ENCODE measurements around the gene BLCAP.
"Not testable (repeated sequence)": the region's sequence is repeated elsewhere in the genome, so short reads cannot be mapped to it uniquely, and the experiment has no call there.

Gene BLCAP, protein sequence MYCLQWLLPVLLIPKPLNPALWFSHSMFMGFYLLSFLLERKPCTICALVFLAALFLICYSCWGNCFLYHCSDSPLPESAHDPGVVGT

DNA sequence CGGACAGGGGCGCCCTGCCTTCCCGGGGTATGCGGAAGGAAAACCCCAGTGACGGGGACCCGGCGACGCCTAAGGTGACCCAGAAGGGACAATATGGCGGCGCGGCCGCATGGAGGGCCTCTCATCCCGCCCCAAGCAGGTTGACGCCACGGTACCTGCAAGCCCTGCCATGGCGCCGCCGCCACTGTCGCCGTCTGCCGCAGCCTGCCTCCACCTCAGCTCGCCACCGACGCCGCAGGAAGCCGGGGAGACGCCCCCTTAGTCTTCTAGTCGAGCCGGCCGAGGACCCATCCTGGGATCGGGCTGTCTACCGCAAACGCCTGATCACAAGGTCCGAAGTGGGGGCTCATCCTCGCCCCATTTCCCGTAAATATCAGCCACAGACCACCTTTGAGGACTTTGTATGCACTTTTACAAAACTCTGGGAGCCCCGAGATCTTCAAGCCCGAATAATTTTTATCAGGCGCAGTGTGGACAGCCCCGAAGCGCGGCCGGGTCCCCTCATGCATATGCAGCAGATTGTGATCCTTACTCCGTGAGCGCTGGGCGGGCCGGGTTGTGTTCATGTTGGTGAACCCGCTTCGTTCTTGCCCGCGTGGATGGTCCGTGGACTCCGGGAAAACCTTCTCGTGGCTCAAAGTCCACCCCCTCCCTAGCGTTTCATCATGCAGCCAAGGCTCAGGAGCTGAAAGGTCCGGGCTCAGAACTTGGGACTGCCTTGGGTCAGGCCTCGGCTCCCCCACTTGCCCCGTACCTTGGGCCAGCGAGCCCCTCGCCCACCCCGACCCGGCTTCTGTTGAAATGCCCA, at the start of gene BLCAP:
Gene BLCAP, minus strand, starts transcription at position 239 of the 808 bp plus-strand sequence. CDS start 8,702 bp downstream, outside the sequence.
- peak; percentile 80 to 85 for DNase-seq (ENCODE audit: extremely low read depth in 1 of 2, low read depth in 1 of 2)

DNA sequence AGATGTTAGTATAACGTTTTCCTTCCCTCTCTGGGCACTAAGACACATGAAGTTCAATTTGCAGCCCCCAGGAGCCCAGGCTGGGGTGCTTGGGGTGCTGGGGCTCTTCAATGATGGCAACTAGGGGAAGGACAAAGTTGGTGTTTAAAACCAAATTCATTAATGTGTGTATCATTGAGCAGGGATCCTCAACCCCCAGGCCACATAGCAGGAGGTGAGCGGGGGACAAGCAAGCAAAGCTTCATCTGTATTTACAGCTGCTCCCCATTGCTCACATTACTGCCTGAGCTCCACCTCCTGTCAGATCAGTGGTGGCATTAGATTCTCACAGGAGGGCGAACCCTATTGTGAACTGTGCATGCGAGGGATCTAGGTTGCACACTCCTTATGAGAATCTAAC, 49.8 kb upstream of the BLCAP start:
- not testable (repeated sequence) for DNase-seq (ENCODE audit: extremely low read depth in 1 of 2, low read depth in 1 of 2)

DNA sequence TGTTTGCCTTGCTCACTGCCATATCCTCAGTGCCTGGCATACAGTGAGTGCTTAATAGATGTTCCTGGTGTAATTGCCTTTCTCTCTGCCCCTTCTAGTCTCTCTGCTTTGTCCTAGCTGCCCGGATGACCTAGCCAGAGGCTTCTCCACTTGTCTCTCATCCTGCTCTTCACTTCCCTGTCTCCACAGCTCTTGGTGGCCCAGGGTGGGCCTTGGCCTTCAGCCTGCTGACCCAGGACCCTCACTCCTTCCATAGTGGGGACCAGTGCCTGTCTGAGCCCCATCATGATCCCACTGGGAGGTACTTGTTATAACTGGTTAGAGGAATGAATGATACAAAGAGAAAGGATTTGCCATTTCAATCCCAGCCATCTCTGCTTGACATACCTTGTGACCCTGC, 49.2 kb upstream of the BLCAP start:
- DNase-seq (ENCODE audit: extremely low read depth in 1 of 2, low read depth in 1 of 2): no peak

DNA sequence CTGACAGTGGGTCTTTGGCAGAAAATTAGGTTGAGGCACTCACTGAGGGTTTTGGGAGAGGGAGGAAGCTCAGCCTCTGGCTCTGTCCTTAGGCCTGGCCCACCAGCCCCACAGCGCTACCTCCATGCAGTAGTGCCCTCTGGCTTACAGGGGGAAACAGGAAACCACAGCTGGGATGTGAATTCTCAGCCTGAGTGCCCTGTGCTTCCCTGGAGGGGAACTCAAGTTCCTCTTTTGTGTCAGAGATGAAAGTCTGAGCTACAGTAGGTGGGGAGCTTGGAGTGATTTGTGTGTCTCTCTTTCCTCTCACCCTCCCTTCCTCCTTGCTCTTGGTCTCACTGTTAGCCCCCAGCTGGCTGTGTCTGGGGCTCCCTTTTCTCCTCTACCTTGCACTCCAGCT, 48.2 kb upstream of the BLCAP start:
- DNase-seq (ENCODE audit: extremely low read depth in 1 of 2, low read depth in 1 of 2): no peak

DNA sequence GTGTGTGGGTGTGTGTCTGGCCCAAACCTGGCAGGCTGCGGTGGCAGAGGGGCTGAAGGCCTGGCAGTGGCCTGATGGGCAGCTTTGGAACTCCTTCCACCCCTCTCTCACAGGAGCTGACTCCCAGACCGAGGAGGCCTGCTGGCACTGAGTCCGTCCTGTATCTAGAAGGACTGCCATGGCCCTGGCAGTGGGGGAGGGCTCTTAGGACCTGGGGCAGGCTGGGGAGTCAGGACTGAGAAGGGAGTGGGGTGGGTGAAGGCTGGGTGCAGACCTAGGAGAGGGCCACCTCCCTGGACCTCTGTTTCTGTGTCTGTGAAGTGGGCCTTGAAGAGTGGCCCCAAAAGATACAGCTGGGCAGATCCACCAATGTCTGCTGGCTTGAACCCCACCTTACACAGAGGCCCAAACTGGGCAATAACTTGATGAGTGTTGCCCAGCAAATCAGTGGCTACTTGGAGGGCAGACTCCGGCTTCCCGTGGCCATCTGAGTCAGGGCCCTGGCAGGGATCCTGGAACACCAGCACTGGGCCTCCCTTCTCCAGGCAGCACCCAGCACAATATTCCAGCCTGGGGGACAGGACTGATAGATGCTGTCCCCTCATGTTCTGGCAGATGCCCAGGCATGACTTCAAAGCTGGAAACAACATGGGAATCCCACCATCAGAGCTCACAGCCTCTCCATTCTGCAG, 46.7 kb upstream of the BLCAP start:
- no peak for DNase-seq (ENCODE audit: extremely low read depth in 1 of 2, low read depth in 1 of 2)

DNA sequence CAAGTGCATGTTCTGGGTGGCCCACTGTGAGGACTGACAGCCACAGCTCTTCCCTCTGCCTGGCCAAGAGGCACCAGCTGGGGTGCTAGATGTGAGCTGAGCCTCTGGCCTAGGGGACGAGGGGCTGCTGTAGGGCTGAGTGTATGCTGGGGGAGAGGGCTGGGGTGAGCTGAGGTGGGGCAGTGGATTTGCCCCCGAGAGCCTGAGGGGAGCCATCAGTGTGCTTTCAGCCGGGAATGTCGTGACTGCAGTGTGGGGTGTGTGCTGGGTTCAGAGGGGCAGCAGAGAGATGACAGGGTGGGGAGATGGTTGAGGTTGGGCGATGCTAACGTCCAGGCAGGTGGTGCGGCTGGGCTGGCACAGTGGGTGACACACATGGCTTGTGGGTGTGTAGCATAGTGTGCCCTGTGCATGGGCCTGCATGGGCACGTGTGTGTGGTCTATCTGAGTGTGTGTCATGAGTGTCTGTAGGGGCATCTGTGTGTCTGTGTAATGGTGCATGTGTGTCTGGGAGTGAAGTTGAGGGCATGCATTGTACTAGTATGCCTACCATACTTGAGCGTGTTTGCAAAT, 46.0 kb upstream of the BLCAP start:
- no peak for DNase-seq (ENCODE audit: extremely low read depth in 1 of 2, low read depth in 1 of 2)

DNA sequence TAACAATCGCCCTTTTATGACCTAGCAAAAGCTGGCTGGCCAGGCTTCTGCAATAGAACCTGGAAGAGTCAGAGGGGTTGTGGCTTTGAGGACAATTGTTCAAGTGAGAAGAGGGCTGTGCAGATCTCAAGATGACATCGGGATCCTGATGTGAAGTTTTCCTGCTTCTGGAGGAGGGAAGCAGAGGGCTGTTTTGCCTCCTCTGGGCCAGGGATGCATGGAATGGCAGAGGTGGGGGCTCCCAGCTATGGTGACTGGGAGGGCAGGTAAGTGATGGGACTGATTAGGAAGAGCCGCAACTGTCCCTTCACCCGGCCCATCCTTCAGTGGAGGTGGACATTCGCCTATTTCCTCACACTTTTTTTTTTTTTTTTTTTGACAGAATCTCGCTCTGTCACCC, 43.4 kb upstream of the BLCAP start:
- DNase-seq (ENCODE audit: extremely low read depth in 1 of 2, low read depth in 1 of 2): no peak

DNA sequence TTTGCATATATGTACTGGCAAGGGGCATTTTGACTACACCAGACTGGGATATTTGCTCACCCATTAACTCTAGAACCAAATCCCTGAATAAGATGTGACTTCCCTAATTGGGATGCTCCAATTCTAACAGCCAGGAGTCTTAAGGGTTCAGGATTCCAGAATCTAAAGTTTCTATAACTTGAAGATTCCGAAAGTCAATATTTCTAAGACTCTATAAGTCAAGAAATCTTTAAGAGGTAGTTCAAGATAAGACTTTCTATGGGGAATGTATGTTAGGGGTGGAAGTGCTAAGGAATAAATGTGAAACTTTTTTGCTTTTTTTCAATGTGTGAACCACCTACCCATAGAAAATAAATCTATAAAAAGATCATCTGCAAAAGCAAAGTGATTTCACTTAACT, 42.7 kb upstream of the BLCAP start:
- DNase-seq (ENCODE audit: extremely low read depth in 1 of 2, low read depth in 1 of 2): no peak

DNA sequence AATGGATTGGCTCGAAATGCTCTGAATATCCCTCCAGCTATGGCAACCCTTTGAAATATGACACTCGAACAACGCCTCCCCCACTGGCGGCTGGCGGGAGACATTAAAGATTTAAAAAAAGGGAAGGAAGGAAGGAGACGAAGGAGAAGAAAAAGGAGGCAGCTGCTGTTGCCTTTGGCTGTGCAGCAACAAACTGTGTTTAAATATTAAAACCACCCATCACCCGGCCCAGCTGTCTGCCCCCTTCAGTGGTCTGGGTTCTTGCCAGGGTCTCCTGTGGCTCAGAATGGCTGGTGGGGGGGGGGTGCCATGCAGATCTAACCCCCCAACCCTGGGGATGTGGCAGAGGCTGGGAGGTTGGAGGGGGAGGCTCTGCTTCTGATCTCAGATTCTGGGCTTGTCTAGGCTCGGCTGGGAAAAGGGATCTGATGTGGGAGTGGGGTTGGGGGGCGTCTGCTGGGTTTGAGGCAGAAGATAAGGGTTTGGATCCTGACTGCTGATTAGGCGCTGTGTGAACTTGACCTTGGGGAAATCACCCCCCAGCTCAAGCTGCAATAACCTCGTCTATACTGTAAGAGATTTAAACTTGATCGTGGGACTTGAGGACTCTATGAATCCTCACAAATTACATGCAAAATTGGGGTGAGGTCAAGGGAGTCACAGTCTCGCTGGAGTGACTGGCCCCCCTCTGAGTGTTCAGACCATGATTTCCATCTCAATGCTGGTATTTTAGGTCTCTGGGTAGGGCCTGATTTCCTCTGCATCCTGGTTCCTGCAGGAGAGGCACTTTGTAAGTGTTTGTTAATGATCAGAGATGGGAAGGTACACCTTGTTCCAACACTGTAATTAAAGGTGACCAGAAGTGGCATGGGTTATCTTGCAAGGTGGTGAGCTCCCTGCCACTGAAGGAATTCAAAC, 40.3 kb upstream of the BLCAP start:
- DNase-seq (ENCODE audit: extremely low read depth in 1 of 2, low read depth in 1 of 2): no peak

DNA sequence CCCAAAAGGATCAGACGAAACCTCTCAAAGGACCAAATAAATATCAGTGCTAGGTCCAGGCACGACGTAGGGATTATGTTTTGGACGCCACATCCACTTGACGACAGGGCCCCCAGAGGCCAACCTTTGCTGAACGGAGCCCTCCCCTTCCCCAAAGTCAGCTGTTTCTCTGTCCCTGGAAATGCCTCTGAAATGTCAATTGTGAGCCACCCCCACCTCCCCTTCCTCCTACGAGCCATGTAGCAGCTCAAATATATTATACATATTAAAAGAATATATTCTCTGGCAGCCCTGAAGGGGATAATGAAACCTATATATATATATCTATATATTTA, 39.6 kb upstream of the BLCAP start:
- no peak for DNase-seq (ENCODE audit: extremely low read depth in 1 of 2, low read depth in 1 of 2)

DNA sequence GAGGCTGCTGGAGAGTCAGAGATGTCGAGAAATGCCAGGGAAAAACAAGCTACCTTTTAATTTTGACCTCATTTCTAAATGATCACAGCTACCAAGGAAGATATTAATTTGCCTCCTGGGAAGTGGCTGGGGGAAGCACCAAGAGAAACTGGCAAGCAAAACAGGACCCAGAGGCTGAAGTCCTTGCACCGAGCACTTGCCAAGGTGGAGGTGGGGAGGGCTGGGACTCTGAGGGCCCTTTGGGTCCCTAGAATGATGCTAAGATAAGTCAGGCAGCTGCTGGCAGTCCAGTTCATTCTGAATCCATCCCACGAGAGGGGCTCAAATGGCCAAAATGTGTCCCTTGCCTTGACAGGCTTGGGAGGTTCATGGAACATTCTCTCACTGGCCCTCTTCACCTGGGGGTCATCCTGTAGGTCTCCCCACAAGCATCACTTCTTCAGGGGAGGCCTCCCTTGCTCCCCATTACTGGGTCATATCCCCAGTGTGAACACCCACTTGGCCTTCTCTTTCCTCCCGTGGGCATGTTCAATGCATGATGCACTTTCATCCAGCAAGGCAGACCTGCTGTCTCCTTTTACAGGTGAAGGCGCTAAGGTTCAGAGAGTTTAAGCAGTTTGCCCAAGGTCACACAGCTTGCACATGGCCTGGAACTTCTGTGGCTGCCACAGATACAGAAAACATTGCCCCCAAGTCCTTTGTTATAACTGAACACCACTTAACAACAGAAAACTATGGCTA, 39.1 kb upstream of the BLCAP start:
- no peak for DNase-seq (ENCODE audit: extremely low read depth in 1 of 2, low read depth in 1 of 2)

DNA sequence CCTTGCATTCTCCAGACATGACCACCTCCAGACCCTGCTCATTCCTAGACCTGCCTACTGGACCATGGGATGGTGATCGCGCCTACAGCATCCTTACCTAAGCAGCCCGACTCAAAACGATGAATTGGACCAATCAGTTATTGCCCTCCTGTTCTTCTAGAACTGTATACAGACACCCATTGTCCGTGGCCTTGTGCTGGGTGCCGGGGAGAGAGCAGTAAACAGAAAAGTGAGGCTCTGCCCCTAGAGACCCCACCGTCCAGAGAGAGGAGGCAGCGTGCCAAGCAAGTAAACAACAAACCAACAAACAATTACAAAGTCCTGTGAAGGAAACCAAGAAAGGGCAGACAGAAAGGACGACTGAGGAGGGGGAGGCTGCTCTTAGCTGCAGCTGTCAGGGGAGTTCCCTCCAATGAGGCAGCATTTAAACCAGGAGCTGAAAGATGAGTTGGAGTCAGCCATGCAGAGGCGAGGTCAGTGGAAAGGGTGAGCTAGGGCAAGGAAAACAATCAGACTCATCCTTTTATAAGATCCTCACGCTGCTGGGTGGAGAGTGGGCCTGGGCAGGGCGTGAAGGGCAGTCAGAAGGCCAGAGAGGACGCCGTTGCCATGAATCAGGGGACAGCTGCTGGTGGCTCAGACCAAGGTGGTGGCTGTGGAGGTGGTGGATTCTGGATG, 37.6 kb upstream of the BLCAP start:
- no peak for DNase-seq (ENCODE audit: extremely low read depth in 1 of 2, low read depth in 1 of 2)

DNA sequence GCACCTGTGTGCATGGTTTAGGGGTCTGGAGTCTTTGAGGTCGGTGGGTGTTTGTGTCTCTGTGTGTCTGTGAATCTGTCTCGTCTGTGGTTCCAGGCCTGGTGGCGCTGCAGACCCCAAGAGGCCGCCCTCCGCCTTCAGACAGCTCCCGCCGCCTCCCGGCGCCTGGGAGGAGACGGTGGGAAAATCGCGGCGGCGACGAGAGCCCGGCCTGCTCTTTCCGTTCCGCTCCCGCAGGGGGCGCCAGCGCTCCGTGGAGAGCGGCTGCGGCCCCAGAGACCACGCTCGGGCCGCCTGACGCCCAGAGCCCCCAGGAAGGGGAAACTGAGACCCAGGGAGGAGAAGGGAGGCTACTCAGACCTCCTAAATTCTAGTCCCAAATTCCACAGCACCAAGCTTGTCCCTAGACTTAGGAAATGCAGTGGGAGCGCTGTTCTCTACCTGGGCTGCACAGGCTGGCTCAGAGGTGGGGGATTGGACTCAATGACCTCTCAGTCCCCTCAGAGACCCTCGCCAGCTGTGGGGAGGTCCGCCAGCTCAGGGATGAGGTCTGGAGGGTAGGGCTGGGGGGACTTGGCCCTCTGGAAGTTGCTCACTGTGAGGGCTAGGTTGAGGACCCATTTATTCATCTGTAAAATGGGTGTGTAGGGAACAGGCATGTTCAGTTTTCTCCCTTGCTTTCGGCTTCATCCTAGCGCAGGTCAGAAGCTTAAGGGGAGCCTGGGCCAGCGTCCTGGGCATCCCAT, 36.9 kb upstream of the BLCAP start:
- DNase-seq (ENCODE audit: extremely low read depth in 1 of 2, low read depth in 1 of 2): peak in 1 of 2 donors; percentile 3

DNA sequence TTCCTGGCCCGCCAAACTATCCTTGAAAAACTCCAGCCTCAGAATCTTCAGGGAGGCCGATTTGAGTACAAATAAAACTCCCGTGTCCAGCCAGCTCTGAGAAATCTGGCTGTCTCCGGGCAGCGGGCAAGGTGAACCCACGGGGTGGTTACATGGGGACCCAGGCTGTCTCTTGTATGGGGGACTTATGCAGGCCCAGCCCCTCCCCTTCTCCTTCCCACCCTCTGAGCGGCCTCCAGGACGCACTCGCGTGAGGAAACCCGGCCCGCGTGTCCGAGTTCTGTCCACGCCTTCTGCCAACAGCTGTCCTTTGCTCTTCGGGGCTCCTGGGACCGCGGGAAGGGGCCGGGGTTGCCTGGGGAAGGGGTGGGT, 36.3 kb upstream of the BLCAP start:
- no peak for DNase-seq (ENCODE audit: extremely low read depth in 1 of 2, low read depth in 1 of 2)

DNA sequence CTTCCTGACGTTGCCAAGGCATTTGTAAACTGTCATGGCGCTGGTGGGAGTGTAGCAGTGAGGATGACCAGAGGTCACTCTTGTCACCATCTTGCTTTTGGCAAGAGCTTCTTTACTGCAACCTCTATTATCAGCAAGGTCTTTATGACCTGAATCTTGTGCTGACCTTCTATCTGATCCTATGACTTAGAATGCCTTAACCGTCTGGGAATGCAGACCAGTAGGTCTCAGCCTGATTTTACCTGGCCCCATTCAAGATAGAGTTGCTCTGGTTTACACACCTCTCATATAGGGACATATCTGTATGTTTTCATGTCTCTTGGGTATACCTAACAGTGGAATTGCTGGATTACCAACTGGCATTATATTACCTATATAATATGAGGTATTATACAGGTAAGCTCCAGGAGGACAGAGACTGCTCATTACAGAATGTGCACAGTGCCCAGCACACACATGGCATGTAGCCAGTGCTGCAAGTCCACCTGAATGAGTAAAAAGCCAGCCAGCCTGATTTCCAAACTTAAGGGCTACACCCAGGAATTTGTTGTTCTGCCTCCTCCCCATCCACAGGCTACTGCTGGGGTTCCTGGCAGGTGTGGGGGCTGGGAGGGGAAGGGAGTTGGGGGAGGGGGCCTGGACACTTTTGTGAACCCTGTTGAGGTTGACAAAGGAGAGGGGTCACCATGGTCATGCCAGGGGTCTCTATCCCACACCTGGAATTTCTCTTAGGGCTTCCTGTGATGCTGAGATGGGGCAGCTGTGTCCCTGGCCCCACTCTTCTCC, 35.2 kb upstream of the BLCAP start:
- no peak for DNase-seq (ENCODE audit: extremely low read depth in 1 of 2, low read depth in 1 of 2)

DNA sequence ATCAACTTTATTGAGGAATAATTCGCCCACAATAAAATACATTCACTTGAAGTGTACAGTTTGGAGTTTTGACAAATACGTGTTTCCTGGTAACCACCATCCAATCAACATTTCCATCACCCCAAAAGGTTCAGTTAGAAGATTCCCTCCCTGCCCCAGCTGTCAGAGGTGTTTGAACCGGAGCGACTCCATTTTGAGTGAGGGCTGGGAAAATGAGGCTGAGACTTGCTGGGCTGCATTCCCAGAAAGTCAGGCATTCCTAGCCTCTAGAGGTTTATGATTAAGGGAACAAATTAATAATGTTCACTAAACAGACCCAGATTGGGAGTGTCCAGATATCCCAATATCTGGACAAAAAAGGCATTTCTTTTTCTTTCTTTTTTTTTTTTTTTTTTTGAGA, 33.0 kb upstream of the BLCAP start:
- DNase-seq (ENCODE audit: extremely low read depth in 1 of 2, low read depth in 1 of 2): no peak

DNA sequence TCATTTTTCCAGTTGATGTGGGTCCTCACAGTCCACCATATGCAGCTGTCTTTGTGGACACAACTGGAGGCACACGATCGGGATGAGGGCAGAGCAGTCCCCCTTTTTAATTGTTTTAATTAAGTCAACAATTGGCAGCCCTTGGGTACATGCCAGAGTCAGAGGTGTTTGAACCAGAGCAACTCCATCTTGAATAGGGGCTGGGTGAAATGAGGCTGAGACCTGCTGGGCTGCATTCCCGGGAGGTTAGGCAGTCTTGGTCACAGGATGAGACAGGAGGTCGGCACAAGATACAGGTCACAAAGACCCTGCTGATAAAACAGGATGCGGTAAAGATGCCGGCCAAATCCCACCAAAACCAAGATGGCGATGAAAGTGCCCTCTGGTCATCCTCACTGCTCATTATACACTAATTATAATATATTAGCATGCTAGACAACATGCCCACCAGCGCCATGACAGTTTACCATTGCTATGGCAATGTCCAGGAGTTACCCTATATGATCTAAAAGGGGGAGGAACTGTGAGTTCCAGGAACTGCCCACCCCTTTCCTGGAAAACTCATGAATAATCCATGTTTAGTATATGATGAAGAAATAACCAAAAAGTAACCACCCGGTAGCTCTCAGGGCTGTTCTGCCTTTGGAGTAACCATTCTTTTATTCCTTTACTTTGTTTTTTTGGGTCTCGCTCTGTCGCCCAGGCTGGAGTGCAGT, 31.8 kb upstream of the BLCAP start:
- no peak for DNase-seq (ENCODE audit: extremely low read depth in 1 of 2, low read depth in 1 of 2)

DNA sequence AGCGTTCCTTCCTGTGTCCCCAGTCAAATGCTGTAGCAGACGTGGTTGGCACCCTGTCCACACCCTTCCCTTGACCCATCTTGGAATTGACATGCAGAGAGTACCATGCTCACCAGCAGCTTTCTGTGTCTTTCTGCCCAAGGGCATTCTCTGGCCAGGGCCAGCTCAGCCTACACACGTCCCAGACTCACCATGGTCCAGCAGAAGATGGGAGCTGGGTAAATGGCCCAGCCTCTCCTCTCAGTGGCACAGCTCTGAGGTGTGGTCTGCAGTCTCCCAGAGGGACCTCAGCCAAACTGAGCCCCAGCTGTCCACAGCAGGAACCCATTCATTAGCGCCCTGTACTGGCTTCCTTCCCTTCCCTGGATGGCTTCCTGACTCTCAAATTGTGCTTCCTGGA, 31.1 kb upstream of the BLCAP start:
- DNase-seq (ENCODE audit: extremely low read depth in 1 of 2, low read depth in 1 of 2): no peak

Data from activated CD8-positive, alpha-beta memory T cell treated with anti-CD3 and anti-CD28 coated beads for 1 hour (primary cell).